OCI-LY7 (cell line): Measurements from ENCODE around the gene RBM17.

ENCODE experiments used
- CTCF ChIP-seq: fragments of 200-600 bp; sonication (generic); conservative IDR thresholded peaks from 2 replicates; pipeline ENCODE4 v1.5.1; 2014; ENCODE audit warnings: mild to moderate bottlenecking, antibody characterized with exemption, low read length, moderate library complexity, mixed read lengths
- EZH2phosphoT487 ChIP-seq: fragments of 200-600 bp; sonication (generic); IDR thresholded peaks from 2 replicates; pipeline ENCODE4 v1.6.1; 2018; ENCODE audit warnings: low read depth, borderline replicate concordance, mild to moderate bottlenecking, mixed run types, antibody characterized with exemption, low read length, moderate library complexity, mixed read lengths

- no peak for TF ChIP-seq CTCF
- TF ChIP-seq EZH2phosphoT487: no peak
Measured at GRCh38 chr10:6163364-6164270, 74.8 kb downstream of the RBM17 start.
